ENCODE data around the gene FLT1. TPM values are rescaled to one million over a fixed set of nuclear protein-coding genes. Genes with fewer than 3 reads are reported as not detected.
A peak's percentile ranks its signal among the peaks of the same experiment; 100 is the strongest.

The FLT1 gene
- total RNA-seq, 1 donor from 2014 or later, result 0.47 TPM

GRCh38 chr13:28425793-28426192, 69.1 kb downstream of the FLT1 start:
- no peak overlapping the region for H3K4me3 Mint-ChIP-seq
- no peaks in the 10 kb centered on the region for H3K27me3 ChIP-seq
- H3K27me3 Mint-ChIP-seq (ENCODE audit: insufficient read depth, low read depth), result peaks cover 2% of the 10 kb centered on the region
- H3K79me2 ChIP-seq (ENCODE audit: low read depth), result no peaks in the 10 kb centered on the region
- H2AFZ ChIP-seq (replicated peaks), result no peak overlapping the region
- no peak for TF ChIP-seq EZH2phosphoT487 (IDR thresholded peaks at IDR 0.05)
- no peak for TF ChIP-seq CTCF (IDR thresholded peaks at IDR 0.05)
- no peak for TF ChIP-seq EZH2 (IDR thresholded peaks at IDR 0.05)
- H4K20me1 ChIP-seq (ENCODE audit: low read depth), result no peaks in the 10 kb centered on the region
- peaks cover 15% of the 10 kb centered on the region for H3K4me1 ChIP-seq
- no peaks in the 10 kb centered on the region for H3K9me3 ChIP-seq (ENCODE audit: low read depth)
- H3K4me2 ChIP-seq, result no peak overlapping the region
- H3K27ac ChIP-seq, result no peak overlapping the region
- no peaks in the 10 kb centered on the region for H3F3A ChIP-seq (ENCODE audit: low read depth)
- H3K4me1 Mint-ChIP-seq, result peaks cover 3% of the 10 kb centered on the region
- H3K9ac ChIP-seq, result no peak overlapping the region
- H3K4me3 ChIP-seq, result no peak overlapping the region
- no peaks in the 10 kb centered on the region for H3K36me3 Mint-ChIP-seq
- no peaks in the 10 kb centered on the region for H3K36me3 ChIP-seq
- no peak for DNase-seq (ENCODE audit: low spot score)
- no peak overlapping the region for H3K27ac Mint-ChIP-seq
- H3K9me3 Mint-ChIP-seq, result no peaks in the 10 kb centered on the region

- TF ChIP-seq EZH2phosphoT487 (IDR thresholded peaks at IDR 0.05), result no peak
- no peak for TF ChIP-seq CTCF (IDR thresholded peaks at IDR 0.05)
- TF ChIP-seq EZH2 (IDR thresholded peaks at IDR 0.05), result no peak
- Histone ChIP-seq H3K36me3 (no peaks in the 10 kb centered on the region), H3K4me3 (no peak overlapping the region), H3K9me3 (ENCODE audit: low read depth) (no peaks in the 10 kb centered on the region), H3F3A (ENCODE audit: low read depth) (no peaks in the 10 kb centered on the region), H3K79me2 (ENCODE audit: low read depth) (no peaks in the 10 kb centered on the region), H3K27ac (no peak overlapping the region), H4K20me1 (ENCODE audit: low read depth) (no peaks in the 10 kb centered on the region), H3K27me3 (no peaks in the 10 kb centered on the region), H3K4me1 (peaks cover 9% of the 10 kb centered on the region), H2AFZ (replicated peaks) (no peak overlapping the region), H3K4me2 (no peak overlapping the region), H3K9ac (no peak overlapping the region)
- H3K36me3 Mint-ChIP-seq, result no peaks in the 10 kb centered on the region
- no peak overlapping the region for H3K4me3 Mint-ChIP-seq
- no peaks in the 10 kb centered on the region for H3K4me1 Mint-ChIP-seq
- DNase-seq (ENCODE audit: low spot score), result no peak
- peaks cover 2% of the 10 kb centered on the region for H3K27me3 Mint-ChIP-seq (ENCODE audit: insufficient read depth, low read depth)
- H3K27ac Mint-ChIP-seq, result no peak overlapping the region
- H3K9me3 Mint-ChIP-seq, result no peaks in the 10 kb centered on the region
Observed at GRCh38 chr13:28424541-28424940, 70.4 kb downstream of the FLT1 start.

- Mint-ChIP-seq H3K27ac (no peak overlapping the region), H3K27me3 (ENCODE audit: insufficient read depth, low read depth) (peaks cover 2% of the 10 kb centered on the region), H3K4me3 (no peak overlapping the region), H3K9me3 (no peaks in the 10 kb centered on the region), H3K4me1 (no peaks in the 10 kb centered on the region), H3K36me3 (no peaks in the 10 kb centered on the region)
- Histone ChIP-seq H3K36me3 (no peaks in the 10 kb centered on the region), H3K27me3 (no peaks in the 10 kb centered on the region), H4K20me1 (ENCODE audit: low read depth) (no peaks in the 10 kb centered on the region), H3K9me3 (ENCODE audit: low read depth) (no peaks in the 10 kb centered on the region), H3F3A (ENCODE audit: low read depth) (no peaks in the 10 kb centered on the region), H3K4me3 (no peak overlapping the region), H3K27ac (no peak overlapping the region), H3K4me1 (no peaks in the 10 kb centered on the region), H2AFZ (replicated peaks) (peak overlapping the region; percentile 12), H3K9ac (no peak overlapping the region), H3K4me2 (no peak overlapping the region), H3K79me2 (ENCODE audit: low read depth) (no peaks in the 10 kb centered on the region)
- no peak for TF ChIP-seq EZH2phosphoT487 (IDR thresholded peaks at IDR 0.05)
- no peak for TF ChIP-seq CTCF (IDR thresholded peaks at IDR 0.05)
- TF ChIP-seq EZH2 (IDR thresholded peaks at IDR 0.05), result no peak
- no peak for DNase-seq (ENCODE audit: low spot score)
Observed at GRCh38 chr13:28423010-28423409, 71.9 kb downstream of the FLT1 start.

All from neural progenitor cell (in vitro differentiated cells).